GM19328 (cell line): ENCODE data around the gene ZNF536.
"Not testable (repeated sequence)": the region's sequence is repeated elsewhere in the genome, so short reads cannot be mapped to it uniquely, and the experiment has no call there.

ENCODE experiments used
- ATAC-seq: cut with Tn5 transposase; IDR thresholded peaks from one replicate; pipeline ENCODE4 v1.9.1; 2021; ENCODE audit warnings: mild to moderate bottlenecking, moderate library complexity; ENCODE audit not compliant: unreplicated experiment

ZNF536 gene

DNA sequence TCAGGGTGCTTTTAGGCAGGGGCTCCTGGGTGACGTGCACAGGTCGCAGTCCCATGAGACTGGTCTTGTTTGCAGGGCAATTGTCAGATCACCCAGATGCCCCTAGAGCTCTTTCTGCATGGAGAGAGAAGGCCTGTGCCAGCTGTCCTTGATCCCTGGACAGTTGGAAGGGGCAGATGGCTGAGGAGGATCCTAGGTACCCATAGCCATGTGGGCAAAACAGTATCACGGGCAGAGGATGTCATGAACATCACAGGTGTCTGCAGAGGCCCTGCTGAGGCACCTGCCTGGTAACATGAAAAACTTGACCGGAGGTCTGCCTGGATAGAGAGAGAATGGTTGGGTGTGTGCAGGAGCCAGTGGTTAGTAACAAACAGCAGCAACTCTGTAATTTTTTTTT is 99.3 kb downstream of the ZNF536 start:
- no peak for ATAC-seq

DNA sequence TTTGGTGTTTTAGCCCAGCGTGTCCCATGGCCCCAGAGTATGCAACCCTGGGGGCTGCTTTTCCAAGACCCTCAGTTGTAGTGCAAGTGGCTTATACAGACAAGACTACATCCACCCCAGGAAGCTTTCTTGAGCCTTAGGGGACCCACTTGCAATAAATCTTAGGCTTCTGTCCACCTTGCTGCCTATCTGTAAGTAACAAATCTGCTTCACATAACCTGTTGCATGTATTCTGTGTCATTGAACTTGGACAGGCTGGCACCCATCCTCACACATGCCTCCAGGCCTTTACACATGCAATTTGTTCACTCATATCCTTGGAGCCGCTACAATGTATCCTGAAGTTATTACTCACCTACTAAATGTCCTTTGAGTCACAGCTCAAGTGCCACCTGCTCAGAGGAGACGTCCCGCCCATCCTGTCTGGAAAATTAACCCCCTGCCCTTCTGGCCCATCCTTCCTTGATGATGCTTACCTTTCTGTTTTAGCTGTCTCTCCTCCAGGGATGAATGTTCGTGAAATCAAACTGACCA is 101.2 kb downstream of the ZNF536 start:
- ATAC-seq, result no peak

DNA sequence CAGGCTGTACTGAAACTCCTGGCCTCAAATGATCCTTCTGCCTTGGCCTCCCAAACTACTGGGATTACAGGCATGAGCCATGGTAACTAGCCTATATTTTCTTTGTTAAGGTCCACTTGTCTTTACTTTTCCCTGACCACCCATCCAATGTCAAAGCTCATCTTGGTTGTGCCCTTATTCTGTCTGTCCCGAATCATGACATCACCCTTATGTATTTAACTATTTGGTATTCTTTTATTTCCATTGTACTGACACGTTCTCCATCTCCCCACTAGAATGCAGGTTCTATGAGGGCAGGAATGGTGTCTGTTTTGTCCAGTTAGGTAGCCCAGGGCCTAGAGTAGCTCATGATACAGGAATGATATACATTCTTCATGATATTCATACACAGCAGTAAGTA is 104.8 kb downstream of the ZNF536 start:
- no peak for ATAC-seq

DNA sequence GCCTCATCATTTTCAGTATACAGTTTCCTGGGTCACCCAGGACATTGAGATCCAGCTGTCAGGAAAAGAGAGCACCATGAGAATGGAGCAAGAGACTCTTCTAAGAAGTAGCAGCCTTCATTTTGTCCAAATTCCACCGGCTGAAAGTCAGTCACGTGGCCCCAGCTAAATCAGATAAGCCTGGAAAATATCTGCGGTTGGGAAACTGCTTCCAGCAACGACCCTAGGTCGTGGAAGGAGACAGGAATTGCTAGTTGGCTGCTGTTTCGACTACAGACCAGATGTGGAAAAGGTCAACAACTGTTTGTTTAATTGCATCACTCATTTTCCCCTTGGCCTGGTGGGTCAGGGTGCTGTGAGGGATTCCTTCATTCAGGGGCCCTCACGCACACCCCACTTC is 107.0 kb downstream of the ZNF536 start:
- ATAC-seq, result no peak

DNA sequence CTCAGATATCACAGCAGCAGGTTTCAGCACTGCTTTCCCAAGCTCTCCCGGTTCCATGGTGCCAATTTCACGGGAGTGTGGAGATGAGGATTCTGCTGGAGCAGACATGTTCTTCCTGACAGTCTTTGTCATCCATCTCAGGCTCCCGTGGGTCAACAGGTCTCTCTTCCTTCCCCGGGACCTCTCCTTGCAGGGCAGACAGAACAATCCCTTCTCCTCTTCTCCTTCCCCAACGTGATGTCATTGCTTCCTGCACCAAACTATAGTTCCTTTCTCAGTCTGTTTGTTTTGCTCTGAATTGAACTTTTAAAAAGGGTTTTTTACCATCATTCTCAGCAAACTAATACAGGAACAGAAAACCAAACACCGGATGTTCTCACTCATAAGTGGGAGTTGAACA is 107.9 kb downstream of the ZNF536 start:
- no peak for ATAC-seq

DNA sequence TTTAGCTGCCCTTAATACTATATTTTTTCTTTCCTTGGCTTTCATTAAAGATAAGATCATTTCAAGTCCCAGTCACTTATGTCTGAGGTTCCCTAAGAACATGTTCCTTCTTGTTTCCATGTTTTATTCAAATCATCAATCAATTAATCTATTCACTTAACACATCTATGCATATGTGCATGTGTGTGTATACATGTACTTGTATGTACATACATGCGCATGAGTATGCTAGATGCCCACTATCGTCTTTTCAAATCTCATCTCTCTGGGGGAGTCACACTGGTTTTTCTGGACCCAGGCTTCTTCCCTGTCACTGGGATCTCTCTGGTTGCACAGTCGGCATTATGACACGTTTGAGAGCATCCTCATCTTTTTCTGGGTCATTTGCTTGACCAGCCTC is 108.9 kb downstream of the ZNF536 start:
- no peak for ATAC-seq

DNA sequence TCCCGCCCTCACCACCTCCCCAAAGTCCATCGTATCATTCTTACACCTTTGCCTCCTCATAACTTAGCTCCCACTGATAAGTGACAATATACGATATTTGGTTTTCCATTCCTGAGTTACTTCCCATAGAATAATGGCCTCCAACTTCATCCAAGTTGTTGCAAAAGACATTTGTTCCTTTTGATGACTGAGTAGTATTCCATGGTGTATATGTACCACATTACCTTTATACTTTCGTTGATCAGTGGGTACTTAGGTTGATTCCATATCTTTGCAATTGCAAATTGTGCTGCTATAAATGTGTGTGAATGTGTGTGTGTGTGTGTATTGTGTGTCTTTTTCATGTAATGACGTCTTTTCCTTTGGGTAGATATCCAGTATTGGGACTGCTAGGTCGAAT is 109.6 kb downstream of the ZNF536 start:
- ATAC-seq, result no peak

DNA sequence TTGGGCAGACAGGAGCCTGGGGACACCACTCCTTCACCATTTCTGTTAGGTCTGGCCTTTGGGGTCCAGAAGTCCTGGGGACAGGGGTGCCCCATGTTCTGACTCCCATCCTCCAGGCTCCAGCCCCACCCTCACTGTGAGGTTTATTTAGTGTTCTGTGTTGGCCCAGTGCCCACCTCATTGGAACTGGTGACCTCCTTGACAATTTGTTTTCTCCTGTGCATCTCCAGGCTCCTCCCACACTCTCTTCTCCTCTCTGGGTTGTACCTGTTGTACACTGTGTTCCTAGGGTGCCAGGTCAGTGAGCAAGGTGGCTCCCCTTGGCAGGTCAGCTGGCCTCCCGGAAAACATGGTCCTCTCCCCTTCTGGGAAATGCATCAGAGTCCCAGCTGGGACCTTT is 110.8 kb downstream of the ZNF536 start:
- no peak for ATAC-seq

DNA sequence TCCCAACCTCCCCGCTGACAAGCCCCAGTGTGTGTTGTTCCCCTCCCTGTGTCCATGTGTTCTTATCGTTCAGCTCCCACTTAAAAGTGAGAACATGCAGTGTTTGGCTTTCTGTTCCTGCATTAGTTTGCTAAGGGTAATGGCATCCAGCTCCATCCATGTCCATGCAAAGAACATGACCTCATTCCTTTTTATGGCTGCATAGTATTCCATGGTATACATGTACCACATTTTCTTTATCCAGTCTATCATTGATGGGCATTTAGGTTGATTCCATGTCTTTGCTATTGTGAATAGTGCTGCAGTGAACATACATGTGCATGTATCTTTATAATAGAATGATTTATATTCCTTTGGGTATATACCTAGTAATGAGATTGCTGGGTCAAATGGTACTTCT is 114.1 kb downstream of the ZNF536 start:
- not testable (repeated sequence) for ATAC-seq

DNA sequence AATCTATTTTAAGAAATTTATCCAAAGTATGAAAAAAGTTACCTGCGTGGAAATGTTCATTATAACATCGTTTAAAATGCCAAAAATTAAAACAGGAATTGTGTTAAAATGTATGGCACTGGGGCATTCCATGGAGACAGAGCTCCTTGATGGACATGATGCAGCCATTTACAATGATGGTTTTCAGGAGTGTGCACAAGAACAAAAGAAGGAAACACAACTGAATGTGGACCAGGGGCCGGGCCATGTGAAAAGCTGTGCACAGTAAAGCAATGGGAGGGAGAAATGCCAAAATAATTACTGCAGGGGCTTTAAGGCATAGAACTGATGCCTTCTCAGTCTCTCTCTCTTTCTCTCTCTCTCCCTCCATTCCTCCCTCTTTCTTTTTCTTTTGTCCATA is 115.0 kb downstream of the ZNF536 start:
- ATAC-seq, result no peak

DNA sequence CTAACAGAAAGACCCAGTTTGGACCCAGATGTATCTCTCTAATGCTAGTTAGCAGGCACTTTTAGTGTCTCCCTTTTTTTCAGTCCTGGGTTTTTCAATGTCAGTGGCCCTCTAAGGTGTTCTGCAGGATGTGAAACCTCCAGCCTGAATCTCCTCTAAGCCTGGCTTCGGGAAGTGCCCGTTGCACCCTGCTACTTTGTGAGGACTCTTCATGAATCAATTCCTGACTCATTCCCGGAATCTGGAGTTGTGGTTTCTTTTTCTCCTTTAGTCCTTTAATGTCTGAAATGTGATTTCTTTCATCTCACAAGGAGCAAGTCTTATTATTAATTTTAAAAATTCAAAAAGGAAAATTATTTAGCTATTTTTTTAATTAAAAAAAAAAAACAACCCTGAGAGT is 116.0 kb downstream of the ZNF536 start:
- ATAC-seq, result no peak

DNA sequence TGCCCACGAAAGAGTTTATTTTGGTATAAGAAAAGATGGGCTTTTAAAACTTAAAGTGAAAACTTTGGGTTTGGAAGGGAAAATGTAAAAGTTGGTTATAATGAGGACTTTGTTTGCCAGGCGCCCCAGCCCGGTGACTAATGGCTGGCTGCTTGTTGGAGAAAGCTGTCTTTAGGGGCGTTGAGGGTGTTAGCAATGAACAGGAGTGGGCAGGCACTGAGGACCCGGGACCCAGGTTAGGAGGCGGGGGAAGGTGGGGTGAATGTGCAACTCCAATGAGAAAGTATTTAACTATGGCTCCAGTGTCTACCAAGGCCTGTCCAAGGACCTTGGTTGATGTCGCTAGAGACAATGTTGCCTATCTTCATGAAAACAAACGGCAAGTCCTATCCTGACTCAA is 118.6 kb downstream of the ZNF536 start:
- ATAC-seq, result no peak

DNA sequence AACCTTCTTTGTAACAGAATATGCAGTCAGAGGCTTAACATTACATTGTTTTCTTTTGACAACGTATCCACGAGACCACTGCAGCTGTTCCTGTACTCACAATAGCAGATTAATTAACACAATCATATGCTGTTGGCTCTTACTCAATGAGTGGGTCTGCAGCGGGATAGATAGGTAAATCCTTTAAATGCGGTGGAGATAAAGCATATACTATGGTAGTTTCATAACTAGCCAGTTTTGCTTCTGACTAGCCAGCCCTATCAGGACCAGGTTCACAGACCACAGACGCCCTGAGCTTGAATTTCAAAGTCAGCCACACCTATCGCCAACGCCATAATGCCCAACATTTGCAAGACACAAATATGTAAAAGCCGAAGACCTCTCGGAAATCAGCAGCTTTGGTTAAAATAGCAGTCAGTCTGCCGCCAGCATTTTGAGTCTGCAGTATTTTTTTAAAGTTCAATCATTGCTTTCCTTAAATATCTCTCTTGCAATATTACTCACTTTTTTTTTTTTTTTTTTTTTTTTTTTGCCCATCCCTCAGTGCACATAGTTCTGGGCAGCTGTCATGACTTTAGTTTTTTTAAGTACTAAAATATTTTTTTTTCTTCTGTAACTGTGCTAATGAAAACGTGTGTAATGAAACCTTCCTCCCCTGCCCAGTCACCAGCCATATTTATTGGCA is 120.5 kb downstream of the ZNF536 start:
- ATAC-seq, result no peak

DNA sequence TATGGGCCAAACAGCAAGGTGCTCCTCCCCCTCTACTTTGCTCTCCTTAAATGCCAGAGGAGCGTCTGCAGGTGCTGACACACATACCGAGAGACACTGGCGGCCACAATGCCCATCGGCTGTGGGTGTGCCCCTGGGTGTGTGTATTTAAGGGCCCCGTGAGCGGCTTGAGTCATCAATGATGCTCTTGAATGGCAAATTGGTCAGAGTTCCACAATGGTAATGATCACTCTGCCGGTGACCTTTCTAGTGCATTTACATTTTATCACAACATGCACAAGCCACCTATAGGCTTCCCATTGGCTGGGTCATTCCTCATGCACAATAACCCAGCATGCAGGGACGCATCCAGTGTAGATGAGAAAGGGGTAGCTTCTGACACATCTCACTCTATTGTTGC is 124.8 kb downstream of the ZNF536 start:
- no peak for ATAC-seq

DNA sequence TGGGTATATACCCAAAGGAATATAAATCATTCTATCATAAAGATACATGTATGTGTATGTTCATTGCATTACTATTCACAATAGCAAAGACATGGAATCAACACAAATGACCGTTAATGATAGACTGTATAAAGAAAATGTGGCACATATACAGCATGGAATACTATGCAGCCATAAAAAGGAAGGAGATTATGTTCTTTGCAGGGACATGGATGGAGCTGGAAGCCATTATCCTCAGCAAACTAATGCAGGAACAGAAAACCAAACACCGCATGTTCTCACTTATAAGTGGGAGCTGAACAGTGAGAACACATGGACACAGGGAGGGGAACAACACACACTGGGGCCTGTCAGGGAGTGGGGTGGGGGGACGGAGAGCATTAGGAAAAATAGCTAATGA is 125.9 kb downstream of the ZNF536 start:
- not testable (repeated sequence) for ATAC-seq

DNA sequence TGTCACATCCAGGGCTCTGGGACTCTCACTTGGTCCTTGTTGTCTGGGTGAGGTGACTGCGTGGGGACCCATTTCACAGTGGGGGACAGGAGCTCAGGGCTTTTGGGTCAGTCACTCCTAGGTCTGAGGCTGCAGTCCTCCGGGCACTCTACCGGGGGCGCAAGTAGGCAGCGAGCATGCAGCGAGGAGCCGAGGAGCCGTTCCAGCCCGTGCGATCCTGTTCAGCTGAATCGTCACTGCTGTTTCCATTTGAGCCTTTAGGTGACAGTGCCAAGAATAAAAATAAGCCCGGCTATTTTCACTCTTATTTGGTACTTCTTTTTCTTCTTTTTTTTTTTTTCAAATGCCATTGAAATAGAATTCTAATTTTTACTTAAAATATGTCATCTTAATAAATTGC is 126.5 kb downstream of the ZNF536 start:
- no peak for ATAC-seq

DNA sequence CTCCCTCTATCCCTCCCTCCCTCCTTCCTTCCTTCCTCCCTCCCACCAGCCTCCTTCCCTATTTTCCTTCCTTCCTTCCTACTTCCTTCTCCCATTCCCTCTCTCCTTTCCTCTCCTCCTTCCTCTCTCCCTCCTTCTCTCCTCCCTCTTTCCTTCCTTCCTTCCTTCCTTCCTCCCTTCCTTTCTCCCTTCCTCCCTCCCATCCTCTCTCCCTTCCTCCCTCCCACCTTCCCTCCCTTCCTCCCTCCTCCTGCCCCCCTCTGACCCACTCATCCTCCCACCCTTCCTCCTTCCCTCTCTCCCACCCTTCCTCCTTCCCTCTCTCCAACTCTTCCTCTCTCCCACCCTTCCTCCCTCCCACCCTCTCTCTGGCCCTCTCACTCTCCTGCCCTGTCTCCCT is 132.1 kb downstream of the ZNF536 start:
- no peak for ATAC-seq

DNA sequence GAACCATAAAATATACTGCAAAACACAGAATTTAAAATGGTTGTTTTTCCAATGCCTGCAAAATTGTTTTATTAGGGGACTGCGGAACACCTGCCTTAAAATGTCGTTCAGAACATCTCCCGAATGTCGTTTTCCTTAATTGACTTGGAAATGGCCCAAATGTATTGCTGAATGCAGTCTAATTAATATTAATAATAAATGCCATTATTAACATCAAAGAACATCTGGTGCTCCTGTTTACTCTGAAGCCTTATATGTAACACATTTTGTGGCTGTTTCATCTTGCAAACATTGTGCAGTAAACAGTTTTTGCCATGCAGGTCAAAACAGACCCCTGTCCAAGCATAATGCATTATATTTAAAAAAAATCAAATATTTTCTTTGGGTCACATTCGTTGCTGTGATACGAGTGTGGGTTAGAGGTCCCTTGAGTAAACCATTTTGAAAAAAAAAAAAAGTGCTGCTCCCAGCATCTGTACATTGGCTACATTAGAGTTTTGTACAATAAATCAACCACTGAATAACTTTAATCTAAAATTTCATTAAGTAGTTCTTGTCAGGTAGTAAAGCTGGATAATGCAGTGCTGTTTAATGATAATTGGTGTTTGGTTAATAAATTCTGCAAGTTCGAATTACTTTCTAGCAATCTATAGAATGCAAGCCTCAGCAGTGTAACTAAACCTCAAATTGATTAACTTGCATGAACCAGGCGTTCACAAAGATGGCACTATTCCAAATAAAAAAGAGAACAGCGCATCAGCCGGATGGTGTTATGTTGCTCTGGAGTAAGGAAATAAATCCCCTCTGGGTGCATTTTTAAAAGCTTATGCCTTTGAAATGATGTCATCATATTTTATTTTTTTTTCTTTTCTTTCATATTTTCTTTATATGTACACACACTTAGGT is 140.2 kb downstream of the ZNF536 start:
- ATAC-seq, result no peak

DNA sequence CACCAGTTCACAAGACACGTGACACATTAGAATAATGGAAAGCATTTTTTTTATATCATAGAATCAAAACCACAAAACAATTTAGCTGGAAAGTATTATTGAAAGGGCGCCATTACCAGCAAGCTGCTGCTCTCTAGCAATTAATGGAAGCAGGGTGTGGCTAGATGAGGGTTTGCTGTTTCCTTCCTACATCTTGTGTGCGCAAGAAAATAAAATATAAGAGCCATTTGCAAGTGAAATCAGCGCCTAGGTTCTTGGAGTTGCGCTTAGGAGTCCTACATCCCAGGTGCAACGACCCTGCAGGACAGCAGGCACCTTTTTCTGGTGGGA is 140.9 kb downstream of the ZNF536 start:
- ATAC-seq, result no peak

DNA sequence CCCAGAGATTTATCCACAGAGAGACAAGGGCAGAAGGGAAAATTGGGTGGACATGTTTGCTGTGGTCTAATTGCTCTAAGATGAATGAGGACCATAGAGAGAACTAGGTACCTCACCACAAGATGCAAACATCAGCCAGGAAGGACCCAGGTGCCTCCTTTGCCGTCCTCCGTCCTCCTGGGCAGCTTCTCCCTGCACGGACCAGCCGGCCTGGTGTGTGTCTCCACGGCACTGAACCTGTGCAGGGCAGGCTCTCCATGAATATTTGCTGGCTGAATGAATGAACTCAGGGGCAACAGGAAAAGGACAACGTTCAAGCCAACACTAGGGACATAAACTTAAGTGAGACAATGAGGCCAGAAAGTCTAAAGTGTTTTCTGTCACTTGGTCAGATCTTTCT is 143.9 kb downstream of the ZNF536 start:
- no peak for ATAC-seq

DNA sequence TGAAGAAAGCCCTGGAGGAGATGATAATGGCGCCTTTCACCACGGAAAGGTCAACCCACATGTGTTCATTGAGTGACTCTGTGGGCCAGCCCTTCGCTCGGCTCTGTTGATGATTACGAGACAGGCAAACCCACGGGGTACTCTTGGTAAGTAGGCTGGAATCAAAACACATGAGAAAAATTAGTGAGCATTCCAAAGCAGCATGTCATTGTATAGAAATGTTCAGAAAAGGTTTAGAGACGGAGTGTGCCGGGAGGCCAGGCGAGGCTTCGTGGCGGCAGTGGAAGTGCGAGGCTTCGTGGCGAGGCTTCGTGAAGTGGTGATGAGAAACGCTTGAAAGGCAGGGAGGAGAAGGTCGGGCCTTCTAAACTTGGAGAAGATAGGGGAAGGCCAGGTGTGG is 144.3 kb downstream of the ZNF536 start:
- no peak for ATAC-seq

DNA sequence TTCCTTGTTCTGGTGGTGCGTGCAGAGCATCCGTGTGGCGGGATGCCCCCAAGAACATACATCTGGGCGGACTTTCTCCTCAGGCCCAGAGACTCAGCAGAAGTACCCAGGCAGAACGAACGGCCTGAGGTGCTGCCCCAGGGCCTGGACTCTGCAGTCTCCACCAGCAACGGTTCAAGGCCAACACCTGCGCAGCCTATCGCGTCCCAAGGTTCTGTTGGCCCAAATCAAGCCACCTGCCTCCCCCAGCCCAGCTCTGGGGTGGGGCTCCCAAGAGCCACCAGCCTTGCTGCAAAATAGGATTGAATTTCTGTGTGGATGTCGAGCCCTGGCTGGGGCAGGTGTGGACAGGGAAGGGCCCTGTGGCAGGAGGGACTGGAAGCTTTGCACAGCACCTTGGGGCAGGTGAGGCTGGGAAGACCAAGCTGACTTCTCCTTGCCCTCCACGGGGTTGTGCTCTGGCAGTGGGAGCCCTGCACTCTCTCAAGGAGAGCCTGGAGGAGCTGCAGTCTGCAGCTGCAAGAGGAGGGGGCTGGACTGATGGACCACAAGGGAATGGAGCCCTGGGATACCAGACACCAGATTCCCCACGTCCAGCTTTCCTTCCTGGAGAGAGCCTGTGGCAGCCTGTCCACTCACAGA is 146.9 kb downstream of the ZNF536 start:
- no peak for ATAC-seq
